RWPE2 (cell line): ENCODE measurements around the gene ADAM19.

Experiments
- ATAC-seq: fragments of 200-7000 bp; cut with Tn5 transposase; 3 replicates; pipeline ENCODE4 v1.9.1; 2021; ENCODE audit warnings: low read depth
- DNase-seq: peaks from one replicate; pipeline ENCODE4 v3.0.0-alpha.2; 2020; ENCODE audit warnings: low spot score
- H3K27ac ChIP-seq: fragments of 450-650 bp; 2 replicates; pipeline ENCODE4 v1.5.1; 2017; ENCODE audit warnings: mild to moderate bottlenecking; ENCODE audit not compliant: poor library complexity, severe bottlenecking
- H3K27me3 ChIP-seq: fragments of 250-450 bp; sonication (Bioruptor Pico); 2 replicates; pipeline ENCODE4 v1.5.1; 2021; ENCODE audit warnings: mild to moderate bottlenecking, moderate library complexity; ENCODE audit not compliant: insufficient read depth, poor library complexity, severe bottlenecking
- H3K36me3 ChIP-seq: fragments of 250-450 bp; sonication (Bioruptor Pico); 2 replicates; pipeline ENCODE4 v1.5.1; 2020; ENCODE audit warnings: low read depth, mild to moderate bottlenecking, moderate library complexity
- H3K4me1 ChIP-seq: fragments of 250-450 bp; sonication (Bioruptor Pico); 2 replicates; pipeline ENCODE4 v1.5.1; 2021; ENCODE audit warnings: mild to moderate bottlenecking, moderate library complexity; ENCODE audit not compliant: insufficient read depth, poor library complexity, severe bottlenecking
- H3K4me3 ChIP-seq: fragments of 250-450 bp; sonication (Bioruptor Pico); 2 replicates; pipeline ENCODE4 v1.5.1; 2021; ENCODE audit warnings: mild to moderate bottlenecking, moderate library complexity; ENCODE audit not compliant: severe bottlenecking
- H3K9me3 ChIP-seq: fragments of 250-450 bp; sonication (Bioruptor Pico); 2 replicates; pipeline ENCODE4 v1.5.1; 2021; ENCODE audit warnings: mild to moderate bottlenecking, moderate library complexity; ENCODE audit not compliant: severe bottlenecking
- TF ChIP-seq, protein P1 (sequence below): fragments of 450-650 bp; IDR thresholded peaks from one replicate; pipeline ENCODE4 v1.5.1; 2017; ENCODE audit warnings: mild to moderate bottlenecking, moderate library complexity; ENCODE audit not compliant: poor library complexity, severe bottlenecking

ADAM19 gene

DNA sequence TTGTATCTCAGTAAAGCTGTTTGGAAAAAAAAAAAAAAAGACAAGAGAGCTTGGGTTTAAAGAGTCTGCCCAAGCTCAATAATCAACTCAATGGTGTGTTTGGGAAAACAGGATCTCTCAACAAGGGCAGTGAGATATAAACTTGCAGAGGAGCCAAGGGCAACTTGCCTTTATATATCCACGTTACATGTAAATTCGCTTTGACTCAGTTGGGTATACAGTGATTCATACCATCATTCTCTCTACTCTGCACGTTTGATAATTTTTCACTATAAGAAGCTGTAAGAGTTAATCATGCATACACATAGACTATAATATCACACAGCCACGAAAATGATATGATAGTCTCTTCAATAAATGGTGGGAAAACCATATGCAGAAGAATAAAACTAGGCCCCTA is 24.9 kb downstream of the ADAM19 start:
- H3K27me3 ChIP-seq = no peaks in the 10 kb centered on the region
- no peaks in the 10 kb centered on the region for H3K36me3 ChIP-seq
- ATAC-seq (no peak), DNase-seq (no peak)
- no peaks in the 10 kb centered on the region for H3K9me3 ChIP-seq
- peaks cover 26% of the 10 kb centered on the region for H3K4me1 ChIP-seq
- no peak overlapping the region for H3K4me3 ChIP-seq
- no peak overlapping the region for H3K27ac ChIP-seq
- TF ChIP-seq, protein P1, sequence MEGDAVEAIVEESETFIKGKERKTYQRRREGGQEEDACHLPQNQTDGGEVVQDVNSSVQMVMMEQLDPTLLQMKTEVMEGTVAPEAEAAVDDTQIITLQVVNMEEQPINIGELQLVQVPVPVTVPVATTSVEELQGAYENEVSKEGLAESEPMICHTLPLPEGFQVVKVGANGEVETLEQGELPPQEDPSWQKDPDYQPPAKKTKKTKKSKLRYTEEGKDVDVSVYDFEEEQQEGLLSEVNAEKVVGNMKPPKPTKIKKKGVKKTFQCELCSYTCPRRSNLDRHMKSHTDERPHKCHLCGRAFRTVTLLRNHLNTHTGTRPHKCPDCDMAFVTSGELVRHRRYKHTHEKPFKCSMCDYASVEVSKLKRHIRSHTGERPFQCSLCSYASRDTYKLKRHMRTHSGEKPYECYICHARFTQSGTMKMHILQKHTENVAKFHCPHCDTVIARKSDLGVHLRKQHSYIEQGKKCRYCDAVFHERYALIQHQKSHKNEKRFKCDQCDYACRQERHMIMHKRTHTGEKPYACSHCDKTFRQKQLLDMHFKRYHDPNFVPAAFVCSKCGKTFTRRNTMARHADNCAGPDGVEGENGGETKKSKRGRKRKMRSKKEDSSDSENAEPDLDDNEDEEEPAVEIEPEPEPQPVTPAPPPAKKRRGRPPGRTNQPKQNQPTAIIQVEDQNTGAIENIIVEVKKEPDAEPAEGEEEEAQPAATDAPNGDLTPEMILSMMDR = no peak

DNA sequence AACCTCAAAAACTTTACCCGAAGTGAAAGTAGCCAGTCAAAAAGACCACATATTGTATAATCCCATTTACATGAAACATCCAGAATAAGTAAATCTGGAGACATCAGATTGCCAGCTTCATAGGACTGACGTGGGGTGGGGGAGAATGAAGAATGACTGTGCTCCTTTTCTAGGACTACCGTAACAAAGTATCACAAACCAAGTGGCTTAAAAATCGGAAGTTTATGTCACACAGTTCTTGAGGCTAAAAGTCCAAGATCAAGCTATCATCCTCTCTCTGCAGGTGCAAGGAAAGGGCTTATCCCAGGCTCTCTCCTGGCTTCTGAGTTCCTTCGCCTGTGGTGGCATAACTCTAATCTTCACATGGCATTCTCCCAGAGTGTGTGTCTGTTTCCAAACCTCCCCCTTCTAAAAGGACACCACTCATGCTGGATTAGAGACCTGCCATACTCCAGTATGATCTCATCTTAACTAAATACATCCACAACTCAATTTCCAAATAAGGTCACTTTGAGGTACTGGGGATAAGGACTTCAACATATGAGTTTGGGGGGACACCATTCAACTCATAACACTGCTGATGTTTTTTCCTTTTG is 25.5 kb downstream of the ADAM19 start:
- DNase-seq = no peak
- no peak overlapping the region for H3K27ac ChIP-seq
- peaks cover 20% of the 10 kb centered on the region for H3K4me1 ChIP-seq
- TF ChIP-seq, protein P1 = no peak
- no peak overlapping the region for H3K4me3 ChIP-seq
- no peaks in the 10 kb centered on the region for H3K36me3 ChIP-seq
- no peaks in the 10 kb centered on the region for H3K27me3 ChIP-seq
- ATAC-seq = no peak
- no peaks in the 10 kb centered on the region for H3K9me3 ChIP-seq

DNA sequence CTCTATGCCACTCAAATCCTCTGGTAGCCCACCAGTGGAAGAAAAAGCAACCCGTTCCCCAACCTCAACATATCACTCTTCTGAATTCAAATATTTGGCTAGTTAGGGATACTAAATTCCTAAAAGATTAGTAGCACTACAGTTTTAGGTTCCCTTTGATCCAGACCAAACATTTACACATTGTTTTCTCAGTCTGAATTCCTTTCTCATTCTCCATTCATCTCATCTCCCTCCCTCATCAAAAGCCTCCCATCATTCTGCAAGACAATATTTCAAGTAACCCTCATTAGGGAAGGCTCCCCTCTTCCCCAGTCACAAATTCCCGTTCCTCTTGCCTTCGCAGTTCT is 26.3 kb downstream of the ADAM19 start:
- Histone ChIP-seq H3K4me1 (peaks cover 19% of the 10 kb centered on the region), H3K9me3 (no peaks in the 10 kb centered on the region), H3K4me3 (no peak overlapping the region), H3K27ac (peak overlapping the region; percentile 44), H3K27me3 (no peaks in the 10 kb centered on the region), H3K36me3 (no peaks in the 10 kb centered on the region)
- DNase-seq (no peak), ATAC-seq (peak; percentile 29; the same call in 2 of the 3 replicates)
- TF ChIP-seq, protein P1 = no peak

DNA sequence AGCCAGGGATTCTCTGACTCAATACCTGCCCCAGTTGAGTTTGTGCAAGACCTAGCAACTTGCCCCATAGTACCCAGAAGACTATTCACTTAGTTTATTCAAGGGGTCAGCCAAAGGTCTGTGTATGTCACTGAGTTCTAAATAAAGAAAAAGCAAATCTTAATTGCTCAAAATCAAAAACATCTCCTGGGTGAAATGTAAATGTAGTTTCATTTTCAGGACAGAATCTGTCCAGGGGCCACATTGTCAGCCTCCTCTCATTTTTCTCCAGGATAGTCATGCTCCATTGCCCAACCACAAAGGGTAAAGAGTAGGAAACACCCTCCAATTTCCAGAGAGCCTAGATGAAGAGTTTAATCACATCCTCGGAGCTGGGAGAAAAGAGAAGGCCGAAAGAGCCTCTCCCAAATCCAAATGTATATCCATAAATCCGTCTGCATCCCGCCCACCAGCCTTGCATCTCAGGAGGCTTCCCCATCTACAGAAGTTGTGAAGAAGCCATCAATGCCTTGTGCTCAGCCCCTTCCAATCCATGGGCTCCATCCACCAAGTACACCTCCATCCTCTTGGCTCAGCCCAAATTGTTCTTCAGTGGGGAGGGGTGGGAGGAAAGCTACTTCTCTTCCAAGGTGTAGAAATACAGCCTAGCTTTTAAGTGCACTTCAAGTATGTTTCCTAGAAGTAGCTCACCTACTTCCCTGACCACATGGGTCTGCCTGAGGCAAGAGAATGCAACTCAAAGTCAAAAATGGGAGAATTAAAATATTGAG is 26.9 kb downstream of the ADAM19 start:
- H3K36me3 ChIP-seq = no peaks in the 10 kb centered on the region
- H3K9me3 ChIP-seq = no peaks in the 10 kb centered on the region
- peaks cover 19% of the 10 kb centered on the region for H3K4me1 ChIP-seq
- no peak for DNase-seq
- H3K27me3 ChIP-seq = no peaks in the 10 kb centered on the region
- H3K27ac ChIP-seq = peak overlapping the region; percentile 44
- TF ChIP-seq, protein P1 = no peak
- ATAC-seq = peak; percentile 86
- no peak overlapping the region for H3K4me3 ChIP-seq
